T-cell (primary cell): ENCODE data around the gene ACVR2A. TPM values are rescaled to one million over a fixed set of nuclear protein-coding genes. Genes with fewer than 3 reads are reported as not detected.

Experiments
- ATAC-seq, 4 experiments: fragments of 200-7000 bp in 3 of 4; fragments of 150-1000 bp in 1 of 4; cut with Tn5 transposase; replicated peaks in 1 of 4; 1 replicate in 3 of 4; 2 replicates in 1 of 4; pipeline ENCODE4 v1.10.0; 2021; ENCODE audit warnings: moderate library complexity in 3 of 4, mild to moderate bottlenecking in 2 of 4, moderate number of reproducible peaks in 1 of 4
- CTCF ChIA-PET, 2 donors: fragments of 300-600 bp; sonication (Branson Sonifier 250); formaldehyde crosslinking; loops; one replicate each; lab custom pipeline; 2022; ENCODE audit warnings: antibody characterized with exemption in 2 of 2; lab: Charles Lee
- POLR2A ChIA-PET, 2 donors: fragments of 300-600 bp; sonication (Branson Sonifier 250); formaldehyde crosslinking; loops; one replicate each; lab custom pipeline; 2022; ENCODE audit warnings: antibody characterized with exemption in 2 of 2; lab: Charles Lee
- DNase-seq, 35 experiments: peaks; one replicate each; pipeline versions ENCODE4 v3.0.0 to v3.0.0-alpha.2; 2013 to 2023
- H3K27ac ChIP-seq: one replicate; pipeline ENCODE4 v1.5.1; 2013; ENCODE audit warnings: low read length
- H3K27me3 ChIP-seq, 2 experiments: replicated peaks in 1 of 2; 1 replicate in 1 of 2; 2 replicates in 1 of 2; pipeline versions ENCODE4 v1.6.1 to v1.7.0; 2013; ENCODE audit warnings: low read length in 1 of 2, mixed read lengths in 1 of 2; ENCODE audit not compliant: control insufficient read depth in 2 of 2, insufficient read depth in 2 of 2; ENCODE audit errors: extremely low read depth in 1 of 2
- H3K36me3 ChIP-seq, 2 donors: 1 replicate in 1 of 2; 2 replicates in 1 of 2; pipeline versions ENCODE4 v1.6.1 to v1.7.0; 2013; ENCODE audit warnings: low read length in 1 of 2; ENCODE audit not compliant: control insufficient read depth in 2 of 2, insufficient read depth in 1 of 2; ENCODE audit errors: extremely low read depth in 1 of 2
- H3K4me1 ChIP-seq, 2 experiments: 1 replicate in 1 of 2; 2 replicates in 1 of 2; pipeline versions ENCODE4 v1.6.1 to v1.7.0; 2013; ENCODE audit warnings: low read length in 2 of 2, mixed read lengths in 1 of 2; ENCODE audit not compliant: insufficient read depth in 2 of 2, control insufficient read depth in 1 of 2; ENCODE audit errors: extremely low read depth in 1 of 2
- H3K4me3 ChIP-seq, 2 donors: 1 replicate in 1 of 2; 2 replicates in 1 of 2; pipeline versions ENCODE4 v1.5.1 to v1.7.0; 2013; ENCODE audit warnings: mild to moderate bottlenecking in 2 of 2, low read length in 1 of 2, moderate library complexity in 1 of 2; ENCODE audit not compliant: control insufficient read depth in 1 of 2; ENCODE audit errors: extremely low read depth in 1 of 2
- H3K9me3 ChIP-seq: 2 replicates; pipeline ENCODE4 v1.7.0; 2013
- H3K27ac Mint-ChIP-seq, 2 donors: one replicate each; pipeline ENCODE4 v1.8.0; 2020 to 2021; ENCODE audit warnings: mild to moderate bottlenecking in 2 of 2, mixed read lengths in 2 of 2
- H3K27me3 Mint-ChIP-seq, 2 donors: one replicate each; pipeline ENCODE4 v1.8.0; 2021 to 2022; ENCODE audit warnings: mixed read lengths in 2 of 2
- H3K36me3 Mint-ChIP-seq: one replicate; pipeline ENCODE4 v1.8.0; 2021; ENCODE audit warnings: mixed read lengths
- H3K4me1 Mint-ChIP-seq, 3 donors: one replicate each; pipeline ENCODE4 v1.8.0; 2020 to 2022; ENCODE audit warnings: mixed read lengths in 3 of 3, mild to moderate bottlenecking in 1 of 3
- H3K4me3 Mint-ChIP-seq, 3 donors: one replicate each; pipeline ENCODE4 v1.8.0; 2020 to 2022; ENCODE audit warnings: mild to moderate bottlenecking in 3 of 3, mixed read lengths in 3 of 3, moderate library complexity in 3 of 3
- H3K9me3 Mint-ChIP-seq, 3 donors: one replicate each; pipeline ENCODE4 v1.8.0; 2020 to 2022; ENCODE audit warnings: mixed read lengths in 3 of 3
- WGBS: methylation state at CpG from one replicate; pipeline ENCODE4 v1.1.5; 2013; ENCODE audit warnings: missing lambda C conversion rate; ENCODE audit not compliant: insufficient coverage; 5-methylcytosine and 5-hydroxymethylcytosine counted together
- total RNA-seq, 35 experiments: library from RNA in 6 of 35; stranded (reverse) in 6 of 35; fragments of 120-200 nt in 1 of 35; gene quantifications; one replicate each; pipeline versions ENCODE4 v1.2.1 to v1.2.4 and lab custom pipeline; 2013 to 2026

Gene ACVR2A
- total RNA-seq, 5 donors from 2014 or later (not counting 1 experiment from before 2014, with no cell fraction given) = 10.4 to 12.5 (median 11.0) TPM

DNA sequence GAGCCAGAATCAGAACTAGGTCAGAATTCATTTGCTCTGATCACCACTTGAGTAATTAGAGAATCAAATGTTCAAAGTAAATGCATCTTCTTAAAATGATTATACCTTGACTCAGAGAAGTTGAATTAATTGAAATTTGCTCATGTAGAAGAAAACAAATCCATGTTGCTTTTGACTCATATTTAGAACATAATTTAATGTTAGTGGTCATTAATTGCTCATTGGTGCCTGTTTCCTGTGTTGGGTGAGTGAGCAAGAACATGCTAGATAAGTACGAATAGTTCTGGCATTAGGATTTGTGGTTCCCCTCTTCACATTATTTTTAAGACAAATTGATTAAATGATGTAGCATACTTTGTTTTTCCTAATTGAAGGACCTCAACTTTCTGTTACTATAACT is 19.0 kb downstream of the ACVR2A start:
- DNase-seq = no peak
- no peak overlapping the region for H3K4me3 ChIP-seq
- ATAC-seq = no peak
- no peaks in the 10 kb centered on the region for H3K9me3 Mint-ChIP-seq
- H3K27me3 ChIP-seq = no peaks in the 10 kb centered on the region
- no peak overlapping the region for H3K4me3 Mint-ChIP-seq
- H3K4me1 Mint-ChIP-seq = peaks cover 31 to 43% (median 34%) of the 10 kb centered on the region in 3 donors
- no peak overlapping the region for H3K27ac Mint-ChIP-seq
- peaks cover 0 to 2% of the 10 kb centered on the region in 2 experiments for H3K4me1 ChIP-seq
- H3K9me3 ChIP-seq = no peaks in the 10 kb centered on the region
- H3K36me3 ChIP-seq = no peaks in the 10 kb centered on the region
- WGBS = no CpG with 5 or more reads among the region's 1 CpG
- no peaks in the 10 kb centered on the region for H3K36me3 Mint-ChIP-seq
- no peaks in the 10 kb centered on the region for H3K27me3 Mint-ChIP-seq
- POLR2A ChIA-PET = no interaction called here
- CTCF ChIA-PET = no interaction called here
- H3K27ac ChIP-seq = no peak overlapping the region

DNA sequence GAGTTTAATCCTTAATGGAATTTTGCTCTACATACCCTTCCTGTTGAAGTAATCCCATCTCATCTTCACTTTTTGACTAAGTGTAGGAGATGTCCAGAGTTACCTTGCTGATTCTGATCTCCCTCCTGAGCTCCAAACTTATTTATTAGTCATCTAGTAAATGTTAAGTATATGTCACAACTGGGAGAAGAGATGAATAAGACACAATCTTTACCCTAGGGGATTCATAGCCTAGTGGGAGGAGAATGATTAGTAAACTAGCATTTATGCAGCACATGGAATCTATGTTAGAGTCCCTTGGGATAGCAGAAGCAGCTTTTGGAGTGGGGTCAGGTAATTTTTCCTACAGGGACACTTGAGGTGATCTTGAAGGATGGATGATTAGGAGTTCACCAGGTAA is 20.7 kb downstream of the ACVR2A start:
- Histone ChIP-seq H3K4me1 (peaks cover 0 to 2% of the 10 kb centered on the region in 2 experiments), H3K4me3 (no peak overlapping the region), H3K9me3 (no peaks in the 10 kb centered on the region), H3K27ac (no peak overlapping the region), H3K27me3 (no peaks in the 10 kb centered on the region), H3K36me3 (no peaks in the 10 kb centered on the region)
- H3K27me3 Mint-ChIP-seq = no peaks in the 10 kb centered on the region
- ChIA-PET POLR2A (no interaction called here), CTCF (no interaction called here)
- H3K4me3 Mint-ChIP-seq = no peak overlapping the region
- H3K27ac Mint-ChIP-seq = no peak overlapping the region
- H3K36me3 Mint-ChIP-seq = no peaks in the 10 kb centered on the region
- no peak for ATAC-seq
- no peak for DNase-seq
- H3K9me3 Mint-ChIP-seq = no peaks in the 10 kb centered on the region
- peaks cover 23 to 42% (median 29%) of the 10 kb centered on the region in 3 donors for H3K4me1 Mint-ChIP-seq

DNA sequence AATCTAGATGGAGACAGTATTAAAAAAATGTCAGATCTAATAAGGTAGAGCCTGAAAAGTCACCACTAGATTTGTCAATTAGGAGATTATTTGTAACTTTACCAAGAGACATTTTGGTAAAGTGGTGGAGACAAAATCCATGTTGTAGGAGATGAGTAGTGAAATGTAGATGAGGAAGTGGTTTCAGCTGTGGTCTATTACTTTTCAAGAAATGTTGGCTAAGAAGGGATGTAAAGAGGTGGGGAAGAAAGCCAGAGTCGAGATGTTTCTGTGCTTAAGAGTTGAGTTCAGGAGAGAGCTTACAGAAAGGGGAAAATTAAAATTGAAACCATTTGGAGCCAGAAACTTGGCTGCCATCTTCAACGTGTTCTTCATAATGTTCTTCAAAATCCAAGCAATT is 22.2 kb downstream of the ACVR2A start:
- ATAC-seq = peak in 1 of 4 experiments; percentile 31

DNA sequence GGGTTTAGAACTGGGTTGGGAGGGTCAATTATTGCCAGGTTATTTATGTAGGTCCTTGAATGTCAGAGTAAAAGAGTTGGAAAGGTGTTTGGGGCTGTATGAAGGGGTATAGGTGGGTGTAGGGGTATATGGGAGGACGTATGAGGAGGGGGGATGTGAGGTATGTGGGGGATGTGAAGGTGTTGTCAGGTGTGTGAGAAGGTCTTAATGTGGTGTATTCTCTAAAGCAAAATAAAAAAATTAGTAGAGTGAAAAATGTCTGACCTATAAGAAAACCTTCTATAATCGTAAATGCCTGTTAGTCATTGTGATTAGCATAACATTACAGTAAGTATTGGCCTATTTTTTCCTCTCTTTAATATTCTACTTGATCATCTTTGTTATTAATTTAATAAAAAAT is 25.1 kb downstream of the ACVR2A start:
- H3K4me3 ChIP-seq = no peak overlapping the region
- ChIA-PET CTCF (no interaction called here), POLR2A (no interaction called here)
- no peak overlapping the region for H3K4me3 Mint-ChIP-seq
- 43% methylated on average over 1 of the region's 2 CpGs for WGBS
- no peak overlapping the region for H3K27ac Mint-ChIP-seq
- peaks cover 21% of the 10 kb centered on the region for H3K36me3 Mint-ChIP-seq
- H3K4me1 ChIP-seq = peaks cover 0 to 2% of the 10 kb centered on the region in 2 experiments
- no peaks in the 10 kb centered on the region for H3K9me3 Mint-ChIP-seq
- H3K36me3 ChIP-seq = no peaks in the 10 kb centered on the region
- ATAC-seq (no peak), DNase-seq (no peak)
- H3K27me3 ChIP-seq = no peaks in the 10 kb centered on the region
- no peaks in the 10 kb centered on the region for H3K9me3 ChIP-seq
- peaks cover 21 to 44% (median 27%) of the 10 kb centered on the region in 3 donors for H3K4me1 Mint-ChIP-seq
- no peaks in the 10 kb centered on the region for H3K27me3 Mint-ChIP-seq
- no peak overlapping the region for H3K27ac ChIP-seq

More for the DNA sequence above, 22.2 kb downstream of the ACVR2A start:
- H3K4me1 ChIP-seq = peaks cover 0 to 2% of the 10 kb centered on the region in 2 experiments
- H3K27ac Mint-ChIP-seq = no peak overlapping the region
- CTCF ChIA-PET = no interaction called here
- no peak overlapping the region for H3K4me3 ChIP-seq
- no peak for DNase-seq
- peaks cover 19 to 39% (median 25%) of the 10 kb centered on the region in 3 donors for H3K4me1 Mint-ChIP-seq
- no peaks in the 10 kb centered on the region for H3K36me3 ChIP-seq
- H3K36me3 Mint-ChIP-seq = peaks cover 5% of the 10 kb centered on the region
- no peak overlapping the region for H3K4me3 Mint-ChIP-seq
- H3K27me3 ChIP-seq = no peaks in the 10 kb centered on the region
- WGBS = 20% methylated on average over 2 of the region's 2 CpGs
- POLR2A ChIA-PET = no interaction called here
- H3K9me3 ChIP-seq = no peaks in the 10 kb centered on the region
- no peaks in the 10 kb centered on the region for H3K9me3 Mint-ChIP-seq
- H3K27ac ChIP-seq = no peak overlapping the region
- H3K27me3 Mint-ChIP-seq = no peaks in the 10 kb centered on the region

DNA sequence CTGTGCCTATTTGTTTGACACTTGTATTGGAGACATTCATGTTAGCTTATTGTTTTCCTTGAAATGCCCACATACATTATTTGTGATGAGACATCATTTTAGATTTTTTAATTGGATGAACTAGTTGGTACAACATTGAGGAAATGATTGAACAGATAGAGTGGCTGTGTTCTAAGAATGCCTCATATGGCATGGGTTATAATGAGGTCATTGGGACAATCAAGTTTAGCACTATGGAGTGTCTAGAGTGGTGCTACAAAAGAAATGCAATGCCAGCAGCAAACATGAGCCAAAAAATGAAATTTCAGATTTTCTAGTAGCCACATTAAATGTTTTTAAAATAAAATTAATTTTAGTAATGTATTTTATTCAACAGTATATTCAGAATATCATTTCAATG is 28.1 kb downstream of the ACVR2A start:
- H3K27ac ChIP-seq = no peak overlapping the region
- no peak overlapping the region for H3K4me3 Mint-ChIP-seq
- H3K4me1 ChIP-seq = no peaks in the 10 kb centered on the region
- no peaks in the 10 kb centered on the region for H3K9me3 Mint-ChIP-seq
- ATAC-seq (no peak), DNase-seq (no peak)
- H3K27ac Mint-ChIP-seq = no peak overlapping the region
- H3K36me3 Mint-ChIP-seq = peaks cover 21% of the 10 kb centered on the region
- no peaks in the 10 kb centered on the region for H3K36me3 ChIP-seq
- H3K4me1 Mint-ChIP-seq = peaks cover 35 to 63% (median 36%) of the 10 kb centered on the region in 3 donors
- ChIA-PET POLR2A (no interaction called here), CTCF (interaction anchor here in 1 of 2 donors (0.6 kb wide), 1 partner anchor 37 kb away, joined by 3 read pairs; no protein-coding TSS in a partner anchor)
- H3K27me3 Mint-ChIP-seq = no peaks in the 10 kb centered on the region
- no peaks in the 10 kb centered on the region for H3K27me3 ChIP-seq
- H3K9me3 ChIP-seq = no peaks in the 10 kb centered on the region
- no peak overlapping the region for H3K4me3 ChIP-seq

DNA sequence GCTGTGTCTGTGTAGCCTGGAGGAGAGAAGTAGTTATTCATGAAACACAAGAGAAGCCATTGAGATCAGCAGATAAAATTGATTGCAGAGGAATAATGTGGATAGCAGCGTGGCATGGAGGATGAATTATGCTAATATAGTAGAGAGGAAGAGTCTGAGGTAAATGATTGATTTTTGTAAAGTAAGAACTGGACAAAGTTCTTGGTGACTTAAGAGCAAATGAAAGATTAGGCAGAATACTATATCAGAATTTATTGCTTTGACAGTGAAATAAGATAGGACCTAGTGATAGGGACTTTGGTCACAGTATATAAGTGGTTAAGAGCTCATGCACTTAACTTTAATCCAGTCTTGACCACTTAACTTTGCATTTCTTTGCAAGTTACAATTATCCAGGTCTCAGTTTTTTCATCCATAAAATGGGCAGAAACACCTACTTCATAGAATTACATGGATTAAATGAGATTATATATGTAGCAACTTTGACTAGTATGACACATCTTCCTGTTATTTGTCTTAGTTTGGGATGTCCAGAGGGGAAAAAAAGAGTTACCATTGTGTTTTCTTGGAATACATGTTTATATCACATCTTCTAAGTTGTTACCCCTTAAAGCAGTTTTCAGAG is 29.1 kb downstream of the ACVR2A start:
- POLR2A ChIA-PET = no interaction called here

More for the DNA sequence above, 29.1 kb downstream of the ACVR2A start:
- no peak overlapping the region for H3K4me3 Mint-ChIP-seq
- CTCF ChIA-PET = interaction anchor here in 1 of 2 donors (0.6 kb wide), 1 partner anchor 291 kb away, joined by 3 read pairs; no protein-coding TSS in a partner anchor
- Histone ChIP-seq H3K4me3 (no peak overlapping the region), H3K9me3 (no peaks in the 10 kb centered on the region), H3K4me1 (no peaks in the 10 kb centered on the region), H3K27me3 (no peaks in the 10 kb centered on the region), H3K27ac (no peak overlapping the region), H3K36me3 (no peaks in the 10 kb centered on the region)
- ATAC-seq (no peak), DNase-seq (no peak)
- H3K27me3 Mint-ChIP-seq = no peaks in the 10 kb centered on the region
- no peak overlapping the region for H3K27ac Mint-ChIP-seq
- peaks cover 36 to 62% (median 38%) of the 10 kb centered on the region in 3 donors for H3K4me1 Mint-ChIP-seq
- H3K36me3 Mint-ChIP-seq = peaks cover 22% of the 10 kb centered on the region
- H3K9me3 Mint-ChIP-seq = no peaks in the 10 kb centered on the region
- 100% methylated on average over 1 of the region's 1 CpG for WGBS
